GM12801 (cell line): Measurements from ENCODE around the gene GRIK2.

Experiments
- TF ChIP-seq, protein P1 (sequence below): IDR thresholded peaks from one replicate; pipeline ENCODE4 v1.5.1; 2011; ENCODE audit warnings: control low read depth; ENCODE audit not compliant: insufficient read length; ENCODE audit errors: extremely low read depth

GRIK2 gene

GRCh38 chr6:101486726-101487125 is 93.2 kb downstream of the GRIK2 start:
- TF ChIP-seq, protein P1, sequence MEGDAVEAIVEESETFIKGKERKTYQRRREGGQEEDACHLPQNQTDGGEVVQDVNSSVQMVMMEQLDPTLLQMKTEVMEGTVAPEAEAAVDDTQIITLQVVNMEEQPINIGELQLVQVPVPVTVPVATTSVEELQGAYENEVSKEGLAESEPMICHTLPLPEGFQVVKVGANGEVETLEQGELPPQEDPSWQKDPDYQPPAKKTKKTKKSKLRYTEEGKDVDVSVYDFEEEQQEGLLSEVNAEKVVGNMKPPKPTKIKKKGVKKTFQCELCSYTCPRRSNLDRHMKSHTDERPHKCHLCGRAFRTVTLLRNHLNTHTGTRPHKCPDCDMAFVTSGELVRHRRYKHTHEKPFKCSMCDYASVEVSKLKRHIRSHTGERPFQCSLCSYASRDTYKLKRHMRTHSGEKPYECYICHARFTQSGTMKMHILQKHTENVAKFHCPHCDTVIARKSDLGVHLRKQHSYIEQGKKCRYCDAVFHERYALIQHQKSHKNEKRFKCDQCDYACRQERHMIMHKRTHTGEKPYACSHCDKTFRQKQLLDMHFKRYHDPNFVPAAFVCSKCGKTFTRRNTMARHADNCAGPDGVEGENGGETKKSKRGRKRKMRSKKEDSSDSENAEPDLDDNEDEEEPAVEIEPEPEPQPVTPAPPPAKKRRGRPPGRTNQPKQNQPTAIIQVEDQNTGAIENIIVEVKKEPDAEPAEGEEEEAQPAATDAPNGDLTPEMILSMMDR = no peak

DNA sequence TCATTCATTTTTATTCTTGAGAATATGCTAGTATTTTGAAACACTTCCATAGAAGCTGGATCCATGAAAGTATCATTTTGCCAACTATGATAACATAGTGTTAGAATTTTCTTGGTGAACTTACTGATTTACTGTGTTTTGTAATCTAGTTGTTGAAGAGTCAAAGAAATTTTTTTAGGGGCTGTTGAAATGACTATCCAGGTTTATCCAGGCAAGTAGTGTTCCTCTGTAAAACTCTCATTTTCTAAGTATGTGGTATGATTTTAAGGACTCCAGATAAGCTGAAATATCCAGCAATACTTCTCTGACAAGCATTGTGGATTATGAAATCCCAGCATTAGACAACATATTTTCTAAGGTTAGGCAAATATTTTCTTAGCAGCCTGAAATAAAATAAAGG is 95.9 kb downstream of the GRIK2 start:
- TF ChIP-seq, protein P1 = no peak

- TF ChIP-seq, protein P1 = no peak
Observed at GRCh38 chr6:101490857-101491256, 97.3 kb downstream of the GRIK2 start.

GRCh38 chr6:101502818-101503217 is 109.3 kb downstream of the GRIK2 start:
- TF ChIP-seq, protein P1 = no peak

DNA sequence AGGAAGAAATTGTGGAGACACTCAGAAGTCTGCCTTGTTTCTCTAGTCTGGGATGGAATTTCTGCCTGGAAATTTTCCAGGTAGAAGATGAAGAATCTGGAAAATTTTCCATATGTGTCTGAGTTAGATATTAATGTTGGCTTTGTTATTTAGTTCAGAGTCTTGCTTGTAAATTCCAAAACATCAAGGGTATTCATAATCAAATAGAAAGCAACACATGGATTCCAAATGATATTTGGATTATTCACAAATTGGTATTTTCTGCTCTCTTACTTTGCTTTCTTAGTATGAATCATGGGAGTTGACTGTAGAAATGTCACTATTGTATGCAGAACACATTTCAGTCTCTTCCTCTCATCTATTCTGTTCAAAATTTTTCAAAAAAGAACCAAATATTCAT is 116.0 kb downstream of the GRIK2 start:
- TF ChIP-seq, protein P1 = no peak

DNA sequence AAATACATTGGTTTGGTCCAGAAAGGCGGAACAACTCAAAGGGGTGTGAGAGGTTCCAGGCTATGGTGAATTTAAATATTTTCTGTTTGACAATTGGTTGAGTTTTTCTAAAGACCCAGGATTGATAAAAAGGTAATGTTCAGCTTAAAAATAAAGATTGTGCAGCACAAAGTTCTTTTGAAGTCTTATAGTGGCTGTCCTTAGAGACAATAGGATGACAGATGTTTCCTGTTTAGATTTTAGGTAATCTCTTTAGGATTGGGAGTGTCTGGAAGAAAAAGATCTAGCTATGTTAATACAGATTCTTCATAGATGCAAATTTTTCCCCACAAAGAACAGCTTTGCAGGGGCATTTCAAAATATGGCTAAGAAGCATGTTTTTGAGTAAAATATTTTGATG is 119.7 kb downstream of the GRIK2 start:
- TF ChIP-seq, protein P1 = no peak

DNA sequence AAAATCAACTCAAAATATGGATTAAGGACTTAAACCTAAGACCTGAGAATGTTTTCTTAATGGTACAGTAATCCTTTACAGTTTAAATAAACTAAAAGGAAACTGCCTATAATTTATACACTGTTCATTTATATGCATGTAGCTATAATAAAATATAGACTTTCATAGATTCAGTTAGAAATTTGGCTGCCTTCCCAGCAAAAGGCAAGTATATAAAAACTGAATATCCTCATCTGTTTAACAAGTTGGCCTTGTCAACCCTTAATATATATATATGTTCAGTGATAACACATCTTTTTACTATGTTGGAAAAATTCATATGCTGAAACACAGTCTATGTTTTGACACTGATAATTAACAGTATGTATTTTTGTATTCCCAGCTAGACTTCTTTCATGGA is 123.1 kb downstream of the GRIK2 start:
- TF ChIP-seq, protein P1 = no peak

GRCh38 chr6:101517632-101518031 is 124.1 kb downstream of the GRIK2 start:
- TF ChIP-seq, protein P1 = no peak
